ENCODE results near the gene DDX5.
"Not testable (repeated sequence)": the region's sequence is repeated elsewhere in the genome, so short reads cannot be mapped to it uniquely, and the experiment has no call there.

DDX5 gene

GRCh38 chr17:64506576-64507412 is 705 bp upstream of the DDX5 start, which contains the start of gene CEP95:
CEP95 (plus strand) TSS chr17:64506977; CDS start chr17:64507098, 121 bp downstream.
- DNase-seq: peak; percentile 96

- peak; percentile 89 for DNase-seq
Measured at GRCh38 chr17:64505340-64506200, 519 bp downstream of the DDX5 start.

GRCh38 chr17:64504769-64505339 is 1.2 kb downstream of the DDX5 start:
- no peak for DNase-seq

GRCh38 chr17:64503821-64504768 is 2.0 kb downstream of the DDX5 start:
- no peak for DNase-seq

- DNase-seq: no peak
Measured at GRCh38 chr17:64503341-64503740, 2.7 kb downstream of the DDX5 start.

GRCh38 chr17:64502809-64503208 is 3.3 kb downstream of the DDX5 start:
- DNase-seq: no peak

GRCh38 chr17:64502021-64502420 is 4.1 kb downstream of the DDX5 start:
- DNase-seq: no peak

- no peak for DNase-seq
Measured at GRCh38 chr17:64500862-64501765, 5.0 kb downstream of the DDX5 start.

GRCh38 chr17:64500487-64500859 is 5.6 kb downstream of the DDX5 start:
- DNase-seq: no peak

- DNase-seq: no peak
Measured at GRCh38 chr17:64499805-64500486, 6.1 kb downstream of the DDX5 start.

GRCh38 chr17:64498308-64499203 is 7.5 kb downstream of the DDX5 start:
- DNase-seq: no peak

- no peak for DNase-seq
Measured at GRCh38 chr17:64497565-64498035, 8.5 kb downstream of the DDX5 start.

GRCh38 chr17:64496786-64497564 is 9.1 kb downstream of the DDX5 start, which contains the start of gene POLG2:
POLG2 (minus strand) TSS chr17:64497054; CDS start chr17:64496968, 86 bp downstream.
- DNase-seq: peak; percentile 97

- DNase-seq: no peak
Measured at GRCh38 chr17:64496348-64496785, 9.7 kb downstream of the DDX5 start.

- DNase-seq: not testable (repeated sequence)
Measured at GRCh38 chr17:64495300-64495699, 10.8 kb downstream of the DDX5 start.

- DNase-seq: no peak
Measured at GRCh38 chr17:64494121-64494520, 12.0 kb downstream of the DDX5 start.

- peak; percentile 53 for DNase-seq
Measured at GRCh38 chr17:64492481-64493109, 13.5 kb downstream of the DDX5 start.

GRCh38 chr17:64491994-64492393 is 14.1 kb downstream of the DDX5 start:
- DNase-seq: no peak
